ENCODE measurements around the gene HJV. TPM values are rescaled to one million over a fixed set of nuclear protein-coding genes. Genes with fewer than 3 reads are reported as not detected.

The HJV gene
- total RNA-seq, 1 experiment from 2014 or later, result 1.2 TPM

GRCh38 chr1:146021050-146021445 lies 487 bp downstream of the HJV start:
- no peak for DNase-seq (ENCODE audit: low read depth)

GRCh38 chr1:146020058-146021049 lies 1.2 kb downstream of the HJV start:
- no peak for DNase-seq (ENCODE audit: low read depth)

- no peak for DNase-seq (ENCODE audit: low read depth)
These were observed 2.1 kb downstream of the HJV start for GRCh38 chr1:146019231-146020057.

GRCh38 chr1:146016891-146017290 lies 4.6 kb downstream of the HJV start:
- no peak for DNase-seq (ENCODE audit: low read depth)

- DNase-seq (ENCODE audit: low read depth), result no peak
These were observed 8.0 kb downstream of the HJV start for GRCh38 chr1:146013559-146013922.

GRCh38 chr1:146012703-146013558 lies 8.6 kb downstream of the HJV start:
- peak; percentile 88 for DNase-seq (ENCODE audit: low read depth)

- no peak for DNase-seq (ENCODE audit: low read depth)
These were observed 11.3 kb downstream of the HJV start for GRCh38 chr1:146010126-146010738.

- DNase-seq (ENCODE audit: low read depth), result no peak
These were observed 13.9 kb downstream of the HJV start for GRCh38 chr1:146007489-146008133.

GRCh38 chr1:146001709-146002108 lies 19.8 kb downstream of the HJV start:
- DNase-seq (ENCODE audit: low read depth), result no peak

GRCh38 chr1:145999321-146000024 lies 22.1 kb downstream of the HJV start:
- peak; percentile 41 for DNase-seq (ENCODE audit: low read depth)

- no peak for DNase-seq (ENCODE audit: low read depth)
These were observed 23.9 kb downstream of the HJV start for GRCh38 chr1:145997718-145998023.

- peak; percentile 33 for DNase-seq (ENCODE audit: low read depth)
These were observed 24.4 kb downstream of the HJV start for GRCh38 chr1:145997016-145997717.

- DNase-seq (ENCODE audit: low read depth), result peak; percentile 97
These were observed 25.0 kb downstream of the HJV start, which contains the start of gene TXNIP for GRCh38 chr1:145996433-145997015. TXNIP (minus strand) TSS chr1:145996579; CDS start chr1:145996266, 313 bp downstream.

- no peak for DNase-seq (ENCODE audit: low read depth)
These were observed 25.5 kb downstream of the HJV start for GRCh38 chr1:145995964-145996432.

- DNase-seq (ENCODE audit: low read depth), result no peak
These were observed 26.2 kb downstream of the HJV start for GRCh38 chr1:145995148-145995881.

GRCh38 chr1:145994391-145995120 lies 27.0 kb downstream of the HJV start:
- DNase-seq (ENCODE audit: low read depth), result no peak

Measured in LHCN-M2 (cell line).